ENCODE measurements around the gene PES1. TPM values are rescaled to one million over a fixed set of nuclear protein-coding genes. Genes with fewer than 3 reads are reported as not detected.

PES1 gene
- total and polyA plus RNA-seq, 2 donors from 2014 or later = 57.0 to 68.4 TPM

DNA sequence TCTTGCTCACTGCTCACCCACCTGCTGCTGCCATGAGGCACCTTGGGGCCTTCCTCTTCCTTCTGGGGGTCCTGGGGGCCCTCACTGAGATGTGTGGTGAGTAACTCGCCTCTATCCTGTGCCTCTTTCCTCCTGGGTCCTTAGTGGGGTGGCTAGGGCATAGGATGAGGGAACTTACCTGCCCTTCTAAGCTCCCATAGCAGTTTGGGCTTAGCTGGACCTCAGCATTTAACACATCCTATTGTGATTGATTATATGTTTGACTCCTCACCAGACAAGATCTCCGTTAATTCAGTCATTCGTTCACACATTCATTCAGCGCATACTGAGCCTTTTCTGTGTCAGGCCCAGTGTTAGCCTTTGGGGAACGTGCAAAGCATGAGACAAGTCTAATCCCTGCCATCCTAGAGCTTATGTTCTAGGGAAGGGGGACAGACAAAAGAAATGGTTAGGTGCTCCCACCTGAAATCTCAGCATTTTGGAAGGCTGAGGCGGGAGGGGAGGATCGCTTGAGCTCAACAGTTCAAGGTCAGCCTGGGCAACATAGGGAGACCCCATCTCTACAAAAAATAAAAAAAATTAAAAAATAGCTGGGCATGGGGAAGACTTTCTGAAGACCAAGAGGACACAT lies 15.7 kb upstream of the PES1 start:
- H3K27me3 ChIP-seq (ENCODE audit: control insufficient read depth, insufficient read depth, low read length) = no peaks in the 10 kb centered on the region
- intact Hi-C loops (cut with DNase I) = no loop called here

DNA sequence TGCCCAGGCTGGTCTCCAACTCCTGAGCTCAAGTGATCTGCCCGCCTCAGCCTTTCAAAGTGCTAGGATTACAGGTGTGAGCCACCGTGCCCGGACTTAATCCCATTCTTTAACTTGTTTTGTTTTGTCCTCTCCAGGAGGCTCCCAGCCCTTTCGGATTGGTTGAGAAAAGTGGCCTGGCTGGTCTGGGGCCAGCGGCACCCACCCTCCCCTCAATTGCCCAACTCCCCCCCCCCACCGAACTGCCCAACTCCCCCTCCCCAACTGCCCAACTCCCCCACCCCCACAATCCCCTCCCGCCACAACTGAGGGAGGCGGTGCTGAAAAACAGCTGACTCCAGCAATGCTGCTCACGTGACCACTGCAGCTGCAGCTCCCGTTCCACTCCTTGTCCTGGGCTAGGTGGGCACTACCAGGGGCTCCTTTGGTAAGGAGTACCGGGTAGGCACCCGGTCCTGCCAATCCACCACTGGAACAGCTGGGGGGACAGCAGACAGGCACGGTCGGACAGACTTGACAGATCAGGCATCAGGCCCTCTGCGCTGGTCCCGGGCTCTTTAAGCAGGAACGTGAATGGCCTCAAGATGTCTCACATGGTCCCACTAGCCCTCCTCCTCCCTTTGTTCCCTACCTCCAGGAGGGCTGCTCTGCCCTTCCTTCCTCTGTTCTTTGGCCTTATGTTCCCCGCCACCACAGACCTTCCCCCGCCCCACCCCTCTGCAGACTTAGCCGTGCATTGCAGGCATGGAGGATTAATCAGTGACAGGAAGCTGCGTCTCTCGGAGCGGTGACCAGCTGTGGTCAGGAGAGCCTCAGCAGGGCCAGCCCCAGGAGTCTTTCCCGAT lies 15.0 kb upstream of the PES1 start, which contains the start of gene TCN2:
TSS of gene TCN2 (plus strand) at position 720 of the 845 bp plus-strand sequence. CDS start 158 bp downstream, outside the sequence.
- DNase-seq (peak; percentile 91 to 94 (median 92)), FAIRE-seq (no peak)
- Histone ChIP-seq H3K4me3 (ENCODE audit: low read length in 3 of 3) (peak within 1 kb of the TSS; percentile 74 to 94 (median 80)), H3K9me3 (ENCODE audit: control insufficient read depth in 2 of 3, insufficient read depth in 1 of 3, low read length in 3 of 3) (no peaks in the 10 kb centered on the region), H3K27ac (ENCODE audit: low read depth in 2 of 2, low read length in 2 of 2) (peak within 1 kb of the TSS; percentile 84 to 88), H3K36me3 (ENCODE audit: control insufficient read depth in 2 of 3, insufficient read depth in 3 of 3, low read length in 3 of 3) (peaks cover 0 to 5% (median 0%) of the 10 kb centered on the region in 3 donors), H3K9ac (ENCODE audit: low read length in 3 of 3) (peak within 1 kb of the TSS; percentile 70 to 75 (median 73)), H3K4me1 (ENCODE audit: control insufficient read depth in 2 of 3, insufficient read depth in 2 of 3, low read depth in 1 of 3, low read length in 3 of 3) (peaks cover 3 to 23% (median 11%) of the 10 kb centered on the region in 3 donors), H3K27me3 (ENCODE audit: control insufficient read depth, insufficient read depth, low read length) (no peaks in the 10 kb centered on the region)
- TF ChIP-seq, protein P1, sequence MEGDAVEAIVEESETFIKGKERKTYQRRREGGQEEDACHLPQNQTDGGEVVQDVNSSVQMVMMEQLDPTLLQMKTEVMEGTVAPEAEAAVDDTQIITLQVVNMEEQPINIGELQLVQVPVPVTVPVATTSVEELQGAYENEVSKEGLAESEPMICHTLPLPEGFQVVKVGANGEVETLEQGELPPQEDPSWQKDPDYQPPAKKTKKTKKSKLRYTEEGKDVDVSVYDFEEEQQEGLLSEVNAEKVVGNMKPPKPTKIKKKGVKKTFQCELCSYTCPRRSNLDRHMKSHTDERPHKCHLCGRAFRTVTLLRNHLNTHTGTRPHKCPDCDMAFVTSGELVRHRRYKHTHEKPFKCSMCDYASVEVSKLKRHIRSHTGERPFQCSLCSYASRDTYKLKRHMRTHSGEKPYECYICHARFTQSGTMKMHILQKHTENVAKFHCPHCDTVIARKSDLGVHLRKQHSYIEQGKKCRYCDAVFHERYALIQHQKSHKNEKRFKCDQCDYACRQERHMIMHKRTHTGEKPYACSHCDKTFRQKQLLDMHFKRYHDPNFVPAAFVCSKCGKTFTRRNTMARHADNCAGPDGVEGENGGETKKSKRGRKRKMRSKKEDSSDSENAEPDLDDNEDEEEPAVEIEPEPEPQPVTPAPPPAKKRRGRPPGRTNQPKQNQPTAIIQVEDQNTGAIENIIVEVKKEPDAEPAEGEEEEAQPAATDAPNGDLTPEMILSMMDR (IDR thresholded peaks at IDR 0.05; ENCODE audit: borderline replicate concordance, extremely low read depth, insufficient read depth) = no peak
- intact Hi-C loops (cut with DNase I) = no loop called here

More for the DNA sequence above, 15.7 kb upstream of the PES1 start:
- FAIRE-seq = no peak
- H3K9ac ChIP-seq (ENCODE audit: low read length in 3 of 3) = peak overlapping the region; percentile 0 to 73 (median 70)
- H3K4me3 ChIP-seq (ENCODE audit: low read length in 3 of 3) = peak overlapping the region; percentile 74 to 94 (median 80)
- no peaks in the 10 kb centered on the region for H3K9me3 ChIP-seq (ENCODE audit: control insufficient read depth in 2 of 3, insufficient read depth in 1 of 3, low read length in 3 of 3)
- no peak for DNase-seq
- TF ChIP-seq, protein P1 (IDR thresholded peaks at IDR 0.05; ENCODE audit: borderline replicate concordance, extremely low read depth, insufficient read depth) = no peak
- peaks cover 0 to 7% (median 0%) of the 10 kb centered on the region in 3 donors for H3K36me3 ChIP-seq (ENCODE audit: control insufficient read depth in 2 of 3, insufficient read depth in 3 of 3, low read length in 3 of 3)
- H3K4me1 ChIP-seq (ENCODE audit: control insufficient read depth in 2 of 3, insufficient read depth in 2 of 3, low read depth in 1 of 3, low read length in 3 of 3) = peaks cover 3 to 23% (median 11%) of the 10 kb centered on the region in 3 donors
- H3K27ac ChIP-seq (ENCODE audit: low read depth in 2 of 2, low read length in 2 of 2) = peak overlapping the region; percentile 69 to 84

DNA sequence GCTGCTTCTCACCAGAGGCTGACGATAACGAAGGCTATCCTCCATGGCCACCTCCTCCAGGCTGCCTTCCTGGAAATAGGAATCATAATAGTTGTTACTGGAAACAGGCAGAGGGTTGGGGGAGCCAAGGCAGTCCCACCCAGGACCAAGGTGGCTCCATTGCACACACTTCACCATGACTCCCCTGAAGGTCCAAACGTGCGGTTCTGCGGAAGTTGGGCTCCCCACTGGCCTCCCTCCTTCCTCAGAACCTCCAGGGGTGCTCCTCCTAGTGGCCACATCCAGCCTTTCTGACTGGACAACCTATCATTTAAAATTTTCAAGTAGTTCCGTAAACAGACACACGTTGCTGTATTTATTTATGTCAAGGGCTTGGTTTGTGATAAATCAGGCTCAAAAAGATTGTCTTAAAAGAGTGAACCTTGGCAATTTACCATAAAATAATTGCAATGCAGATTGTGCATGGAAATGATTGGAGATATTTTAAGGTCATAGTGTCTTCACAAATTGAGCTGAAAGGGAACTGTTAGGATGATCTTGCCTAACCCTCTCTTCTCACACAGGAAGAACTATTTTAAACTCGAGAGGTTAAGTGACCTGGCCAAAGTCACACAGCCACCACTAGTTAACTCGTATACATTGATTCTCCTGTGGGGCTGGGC lies 13.9 kb upstream of the PES1 start:
- FAIRE-seq (no peak), DNase-seq (peak in 4 of 5 donors; percentile 21 to 67 (median 52))
- Histone ChIP-seq H3K4me1 (ENCODE audit: control insufficient read depth in 2 of 3, insufficient read depth in 2 of 3, low read depth in 1 of 3, low read length in 3 of 3) (peaks cover 3 to 23% (median 11%) of the 10 kb centered on the region in 3 donors), H3K36me3 (ENCODE audit: control insufficient read depth in 2 of 3, insufficient read depth in 3 of 3, low read length in 3 of 3) (no peaks in the 10 kb centered on the region), H3K27me3 (ENCODE audit: control insufficient read depth, insufficient read depth, low read length) (no peaks in the 10 kb centered on the region), H3K27ac (ENCODE audit: low read depth in 2 of 2, low read length in 2 of 2) (no peak overlapping the region), H3K9me3 (ENCODE audit: control insufficient read depth in 2 of 3, insufficient read depth in 1 of 3, low read length in 3 of 3) (no peaks in the 10 kb centered on the region), H3K4me3 (ENCODE audit: low read length in 3 of 3) (peak overlapping the region in 2 of 3 donors; percentile 74 to 94), H3K9ac (ENCODE audit: low read length in 3 of 3) (peak overlapping the region in 1 of 3 donors; percentile 37)
- TF ChIP-seq, protein P1 (IDR thresholded peaks at IDR 0.05; ENCODE audit: borderline replicate concordance, extremely low read depth, insufficient read depth) = peak; percentile 55
- intact Hi-C loops (cut with DNase I) = no loop called here
